GM12878 (cell line): Measurements from ENCODE around the gene PTPN12. TPM values are rescaled to one million over a fixed set of nuclear protein-coding genes. Genes with fewer than 3 reads are reported as not detected.

Source experiments
- DPF2 ChIP-seq: fragments of 450-650 bp; IDR thresholded peaks from 2 replicates; pipeline ENCODE4 v1.6.1; 2017; ENCODE audit warnings: mild to moderate bottlenecking
- MEF2A ChIP-seq: IDR thresholded peaks from 2 replicates; pipeline ENCODE4 v1.6.1; 2011; ENCODE audit warnings: low read depth, mild to moderate bottlenecking, low read length, moderate library complexity; ENCODE audit not compliant: insufficient read depth
- MTA3 ChIP-seq: IDR thresholded peaks from 2 replicates; pipeline ENCODE4 v1.6.1; 2012; ENCODE audit warnings: low read length, inconsistent platforms, borderline replicate concordance
- MYC ChIP-seq: IDR thresholded peaks from 2 replicates; pipeline ENCODE4 v1.6.1; 2011; ENCODE audit warnings: mild to moderate bottlenecking, low read length, moderate library complexity, inconsistent platforms; ENCODE audit not compliant: insufficient read depth, insufficient replicate concordance, insufficient read length, severe bottlenecking
- NBN ChIP-seq: fragments of 450-650 bp; IDR thresholded peaks from 2 replicates; pipeline ENCODE4 v1.6.1; 2016
- NFIC ChIP-seq: IDR thresholded peaks from 2 replicates; pipeline ENCODE4 v1.6.1; 2012; ENCODE audit warnings: low read depth, mild to moderate bottlenecking, inconsistent platforms, low read length, moderate library complexity
- RFX5 ChIP-seq: IDR thresholded peaks from 2 replicates; pipeline ENCODE4 v1.6.1; 2011; ENCODE audit warnings: low read depth, low read length, improper control_type of control experiment
- SP1 ChIP-seq: IDR thresholded peaks from one replicate; pipeline ENCODE4 v1.6.1; 2011; ENCODE audit warnings: low read depth, low read length
- SRF ChIP-seq, 2 experiments: IDR thresholded peaks; 2 replicates each; pipeline ENCODE4 v1.6.1; 2011; ENCODE audit warnings: low read depth in 2 of 2, low read length in 2 of 2, mild to moderate bottlenecking in 1 of 2, moderate library complexity in 1 of 2
- STAT1 ChIP-seq: fragments of 450-650 bp; conservative IDR thresholded peaks from 2 replicates; pipeline ENCODE4 v1.6.1; 2014; ENCODE audit warnings: antibody characterized with exemption, mild to moderate bottlenecking
- TARDBP ChIP-seq: IDR thresholded peaks from 2 replicates; pipeline ENCODE4 v1.6.1; 2016; ENCODE audit warnings: borderline replicate concordance
- ZNF217 ChIP-seq: fragments of 450-650 bp; IDR thresholded peaks from 2 replicates; pipeline ENCODE4 v1.6.1; 2017; ENCODE audit warnings: antibody characterized with exemption, mild to moderate bottlenecking
- ZZZ3 ChIP-seq: IDR thresholded peaks from 2 replicates; pipeline ENCODE4 v1.6.1; 2011; ENCODE audit warnings: low read depth; ENCODE audit not compliant: control insufficient read depth, insufficient read length
- polyA plus RNA-seq, 11 experiments: library from polyadenylated mRNA; depleted of rRNA in 4 of 11; unstranded in 6 of 11; stranded (reverse) in 5 of 11; fragments of >200 nt; fragmentation: Nextera tagmentation in 4 of 11; fragmentation: Illumina TruSeq in 1 of 11; extraction: Ambion mirVana in 4 of 11; extraction: Trizol in 1 of 11; gene quantifications; 1 replicate in 1 of 11; 2 replicates in 10 of 11; pipeline versions ENCODE4 v1.2.1 to v1.2.3, GENCODE V29; 2011 to 2016; ENCODE audit warnings: inconsistent platforms in 2 of 11, missing spikeins in 2 of 11, low read depth in 1 of 11
- total RNA-seq, 4 experiments: library from RNA; depleted of rRNA in 3 of 4; stranded (reverse); fragments of >200 nt in 3 of 4; fragmentation: Illumina TruSeq in 1 of 4; extraction: Trizol in 1 of 4; gene quantifications; 2 replicates each; pipeline versions ENCODE4 v1.2.1 to v1.2.3, GENCODE V29; 2013 to 2021
- TF ChIP-seq, protein P1 (sequence below): fragments of 450-650 bp; formaldehyde crosslinking; IDR thresholded peaks from 2 replicates; pipeline ENCODE4 v1.4.0; 2022; ENCODE audit warnings: mild to moderate bottlenecking, moderate library complexity
- TF ChIP-seq, protein P2 (sequence below): IDR thresholded peaks from 2 replicates; pipeline ENCODE4 v1.6.1; 2011; ENCODE audit warnings: low read depth, low read length, improper control_type of control experiment, borderline replicate concordance
- TF ChIP-seq, protein P3 (sequence below): fragments of 450-650 bp; IDR thresholded peaks from 2 replicates; pipeline ENCODE4 v1.6.1; 2017; ENCODE audit warnings: borderline replicate concordance
- TF ChIP-seq, protein P4 (sequence below): fragments of 450-650 bp; IDR thresholded peaks from 2 replicates; pipeline ENCODE4 v1.6.1; 2017; ENCODE audit warnings: mild to moderate bottlenecking, moderate library complexity
- TF ChIP-seq, protein P5 (sequence below): fragments of 450-650 bp; IDR thresholded peaks from 2 replicates; pipeline ENCODE4 v1.6.1; 2018; ENCODE audit warnings: borderline replicate concordance, mild to moderate bottlenecking; ENCODE audit not compliant: partially characterized antibody

Gene PTPN12
- total and polyA plus RNA-seq, 10 of the 15 experiments (the other 5 are each of a cell fraction or from before 2014, with no cell fraction given), result 6.6 to 52.9 (median 17.4) TPM

DNA sequence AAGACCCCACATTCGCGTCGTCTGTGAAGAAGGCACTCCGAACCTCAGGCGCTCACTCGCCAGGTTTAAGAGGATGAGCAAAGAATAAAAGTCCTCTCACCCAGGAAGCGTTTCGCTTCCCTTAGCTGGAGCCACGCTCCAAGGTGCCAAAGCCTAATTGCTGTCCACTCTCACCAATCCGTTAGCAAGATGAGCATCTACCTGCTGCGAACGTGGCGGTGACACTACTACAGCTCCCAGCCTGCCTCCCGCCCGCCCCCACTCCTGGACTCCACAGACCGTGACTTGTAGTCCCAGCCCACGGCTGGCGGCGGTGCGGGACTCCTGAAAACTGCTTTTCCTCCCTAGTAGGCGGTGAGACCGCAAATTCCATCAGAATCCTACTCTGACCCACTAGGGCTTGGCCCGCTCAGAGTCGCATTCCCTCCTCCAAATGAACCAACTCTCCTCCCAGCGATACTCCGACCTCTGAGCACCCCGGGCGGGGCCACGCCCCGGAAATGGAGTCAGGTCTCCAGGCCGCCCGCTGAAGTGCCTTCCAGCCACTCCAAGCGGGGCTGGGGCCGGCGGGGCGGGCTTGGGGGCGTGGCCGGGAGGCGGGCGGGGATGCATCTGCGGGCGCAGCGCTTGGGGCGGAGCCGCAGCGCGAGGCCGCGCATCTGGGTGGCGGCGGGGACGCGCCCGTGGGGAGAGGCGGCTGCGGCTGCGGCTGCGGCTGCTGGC, 521 bp upstream of the PTPN12 start (continued):
- TF ChIP-seq, protein P1, sequence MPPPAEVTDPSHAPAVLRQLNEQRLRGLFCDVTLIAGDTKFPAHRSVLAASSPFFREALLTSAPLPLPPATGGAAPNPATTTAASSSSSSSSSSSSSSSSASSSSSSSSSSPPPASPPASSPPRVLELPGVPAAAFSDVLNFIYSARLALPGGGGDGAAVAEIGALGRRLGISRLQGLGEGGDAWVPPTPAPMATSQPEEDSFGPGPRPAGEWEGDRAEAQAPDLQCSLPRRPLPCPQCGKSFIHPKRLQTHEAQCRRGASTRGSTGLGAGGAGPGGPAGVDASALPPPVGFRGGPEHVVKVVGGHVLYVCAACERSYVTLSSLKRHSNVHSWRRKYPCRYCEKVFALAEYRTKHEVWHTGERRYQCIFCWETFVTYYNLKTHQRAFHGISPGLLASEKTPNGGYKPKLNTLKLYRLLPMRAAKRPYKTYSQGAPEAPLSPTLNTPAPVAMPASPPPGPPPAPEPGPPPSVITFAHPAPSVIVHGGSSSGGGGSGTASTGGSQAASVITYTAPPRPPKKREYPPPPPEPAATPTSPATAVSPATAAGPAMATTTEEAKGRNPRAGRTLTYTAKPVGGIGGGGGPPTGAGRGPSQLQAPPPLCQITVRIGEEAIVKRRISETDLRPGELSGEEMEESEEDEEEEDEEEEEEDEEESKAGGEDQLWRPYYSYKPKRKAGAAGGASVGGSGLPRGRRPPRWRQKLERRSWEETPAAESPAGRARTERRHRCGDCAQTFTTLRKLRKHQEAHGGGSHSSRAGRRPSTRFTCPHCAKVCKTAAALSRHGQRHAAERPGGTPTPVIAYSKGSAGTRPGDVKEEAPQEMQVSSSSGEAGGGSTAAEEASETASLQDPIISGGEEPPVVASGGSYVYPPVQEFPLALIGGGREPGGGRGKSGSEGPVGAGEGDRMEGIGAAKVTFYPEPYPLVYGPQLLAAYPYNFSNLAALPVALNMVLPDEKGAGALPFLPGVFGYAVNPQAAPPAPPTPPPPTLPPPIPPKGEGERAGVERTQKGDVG (CRISPR knock-in tag), result no peak
- TF ChIP-seq RFX5 (no peak), MYC (no peak), MEF2A (no peak), ZZZ3 (no peak), STAT1 (0 out of 2 replicates have a peak, but pooled peaks have one; percentile 39), SP1 (no peak), MTA3 (no peak), SRF (IDR thresholded peaks at IDR 0.05; ENCODE audit: low read depth in 2 of 2, low read length in 2 of 2) (no peak), NFIC (no peak), ZNF217 (no peak), TARDBP (no peak), DPF2 (no peak; the same call in none of the 2 replicates), NBN (peak; percentile 86)
- TF ChIP-seq, protein P2, sequence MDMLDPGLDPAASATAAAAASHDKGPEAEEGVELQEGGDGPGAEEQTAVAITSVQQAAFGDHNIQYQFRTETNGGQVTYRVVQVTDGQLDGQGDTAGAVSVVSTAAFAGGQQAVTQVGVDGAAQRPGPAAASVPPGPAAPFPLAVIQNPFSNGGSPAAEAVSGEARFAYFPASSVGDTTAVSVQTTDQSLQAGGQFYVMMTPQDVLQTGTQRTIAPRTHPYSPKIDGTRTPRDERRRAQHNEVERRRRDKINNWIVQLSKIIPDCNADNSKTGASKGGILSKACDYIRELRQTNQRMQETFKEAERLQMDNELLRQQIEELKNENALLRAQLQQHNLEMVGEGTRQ, result no peak
- TF ChIP-seq, protein P3, sequence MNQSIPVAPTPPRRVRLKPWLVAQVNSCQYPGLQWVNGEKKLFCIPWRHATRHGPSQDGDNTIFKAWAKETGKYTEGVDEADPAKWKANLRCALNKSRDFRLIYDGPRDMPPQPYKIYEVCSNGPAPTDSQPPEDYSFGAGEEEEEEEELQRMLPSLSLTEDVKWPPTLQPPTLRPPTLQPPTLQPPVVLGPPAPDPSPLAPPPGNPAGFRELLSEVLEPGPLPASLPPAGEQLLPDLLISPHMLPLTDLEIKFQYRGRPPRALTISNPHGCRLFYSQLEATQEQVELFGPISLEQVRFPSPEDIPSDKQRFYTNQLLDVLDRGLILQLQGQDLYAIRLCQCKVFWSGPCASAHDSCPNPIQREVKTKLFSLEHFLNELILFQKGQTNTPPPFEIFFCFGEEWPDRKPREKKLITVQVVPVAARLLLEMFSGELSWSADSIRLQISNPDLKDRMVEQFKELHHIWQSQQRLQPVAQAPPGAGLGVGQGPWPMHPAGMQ, result no peak
- TF ChIP-seq, protein P4, sequence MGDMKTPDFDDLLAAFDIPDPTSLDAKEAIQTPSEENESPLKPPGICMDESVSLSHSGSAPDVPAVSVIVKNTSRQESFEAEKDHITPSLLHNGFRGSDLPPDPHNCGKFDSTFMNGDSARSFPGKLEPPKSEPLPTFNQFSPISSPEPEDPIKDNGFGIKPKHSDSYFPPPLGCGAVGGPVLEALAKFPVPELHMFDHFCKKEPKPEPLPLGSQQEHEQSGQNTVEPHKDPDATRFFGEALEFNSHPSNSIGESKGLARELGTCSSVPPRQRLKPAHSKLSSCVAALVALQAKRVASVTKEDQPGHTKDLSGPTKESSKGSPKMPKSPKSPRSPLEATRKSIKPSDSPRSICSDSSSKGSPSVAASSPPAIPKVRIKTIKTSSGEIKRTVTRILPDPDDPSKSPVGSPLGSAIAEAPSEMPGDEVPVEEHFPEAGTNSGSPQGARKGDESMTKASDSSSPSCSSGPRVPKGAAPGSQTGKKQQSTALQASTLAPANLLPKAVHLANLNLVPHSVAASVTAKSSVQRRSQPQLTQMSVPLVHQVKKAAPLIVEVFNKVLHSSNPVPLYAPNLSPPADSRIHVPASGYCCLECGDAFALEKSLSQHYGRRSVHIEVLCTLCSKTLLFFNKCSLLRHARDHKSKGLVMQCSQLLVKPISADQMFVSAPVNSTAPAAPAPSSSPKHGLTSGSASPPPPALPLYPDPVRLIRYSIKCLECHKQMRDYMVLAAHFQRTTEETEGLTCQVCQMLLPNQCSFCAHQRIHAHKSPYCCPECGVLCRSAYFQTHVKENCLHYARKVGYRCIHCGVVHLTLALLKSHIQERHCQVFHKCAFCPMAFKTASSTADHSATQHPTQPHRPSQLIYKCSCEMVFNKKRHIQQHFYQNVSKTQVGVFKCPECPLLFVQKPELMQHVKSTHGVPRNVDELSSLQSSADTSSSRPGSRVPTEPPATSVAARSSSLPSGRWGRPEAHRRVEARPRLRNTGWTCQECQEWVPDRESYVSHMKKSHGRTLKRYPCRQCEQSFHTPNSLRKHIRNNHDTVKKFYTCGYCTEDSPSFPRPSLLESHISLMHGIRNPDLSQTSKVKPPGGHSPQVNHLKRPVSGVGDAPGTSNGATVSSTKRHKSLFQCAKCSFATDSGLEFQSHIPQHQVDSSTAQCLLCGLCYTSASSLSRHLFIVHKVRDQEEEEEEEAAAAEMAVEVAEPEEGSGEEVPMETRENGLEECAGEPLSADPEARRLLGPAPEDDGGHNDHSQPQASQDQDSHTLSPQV, result no peak
- TF ChIP-seq, protein P5, sequence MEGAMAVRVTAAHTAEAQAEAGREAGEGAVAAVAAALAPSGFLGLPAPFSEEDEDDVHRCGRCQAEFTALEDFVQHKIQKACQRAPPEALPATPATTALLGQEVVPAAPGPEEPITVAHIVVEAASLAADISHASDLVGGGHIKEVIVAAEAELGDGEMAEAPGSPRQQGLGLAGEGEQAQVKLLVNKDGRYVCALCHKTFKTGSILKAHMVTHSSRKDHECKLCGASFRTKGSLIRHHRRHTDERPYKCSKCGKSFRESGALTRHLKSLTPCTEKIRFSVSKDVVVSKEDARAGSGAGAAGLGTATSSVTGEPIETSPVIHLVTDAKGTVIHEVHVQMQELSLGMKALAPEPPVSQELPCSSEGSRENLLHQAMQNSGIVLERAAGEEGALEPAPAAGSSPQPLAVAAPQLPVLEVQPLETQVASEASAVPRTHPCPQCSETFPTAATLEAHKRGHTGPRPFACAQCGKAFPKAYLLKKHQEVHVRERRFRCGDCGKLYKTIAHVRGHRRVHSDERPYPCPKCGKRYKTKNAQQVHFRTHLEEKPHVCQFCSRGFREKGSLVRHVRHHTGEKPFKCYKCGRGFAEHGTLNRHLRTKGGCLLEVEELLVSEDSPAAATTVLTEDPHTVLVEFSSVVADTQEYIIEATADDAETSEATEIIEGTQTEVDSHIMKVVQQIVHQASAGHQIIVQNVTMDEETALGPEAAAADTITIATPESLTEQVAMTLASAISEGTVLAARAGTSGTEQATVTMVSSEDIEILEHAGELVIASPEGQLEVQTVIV, result no peak
